ENCODE data around the gene ESCO1.
"Not testable (repeated sequence)": the region's sequence is repeated elsewhere in the genome, so short reads cannot be mapped to it uniquely, and the experiment has no call there.

The ESCO1 gene, protein sequence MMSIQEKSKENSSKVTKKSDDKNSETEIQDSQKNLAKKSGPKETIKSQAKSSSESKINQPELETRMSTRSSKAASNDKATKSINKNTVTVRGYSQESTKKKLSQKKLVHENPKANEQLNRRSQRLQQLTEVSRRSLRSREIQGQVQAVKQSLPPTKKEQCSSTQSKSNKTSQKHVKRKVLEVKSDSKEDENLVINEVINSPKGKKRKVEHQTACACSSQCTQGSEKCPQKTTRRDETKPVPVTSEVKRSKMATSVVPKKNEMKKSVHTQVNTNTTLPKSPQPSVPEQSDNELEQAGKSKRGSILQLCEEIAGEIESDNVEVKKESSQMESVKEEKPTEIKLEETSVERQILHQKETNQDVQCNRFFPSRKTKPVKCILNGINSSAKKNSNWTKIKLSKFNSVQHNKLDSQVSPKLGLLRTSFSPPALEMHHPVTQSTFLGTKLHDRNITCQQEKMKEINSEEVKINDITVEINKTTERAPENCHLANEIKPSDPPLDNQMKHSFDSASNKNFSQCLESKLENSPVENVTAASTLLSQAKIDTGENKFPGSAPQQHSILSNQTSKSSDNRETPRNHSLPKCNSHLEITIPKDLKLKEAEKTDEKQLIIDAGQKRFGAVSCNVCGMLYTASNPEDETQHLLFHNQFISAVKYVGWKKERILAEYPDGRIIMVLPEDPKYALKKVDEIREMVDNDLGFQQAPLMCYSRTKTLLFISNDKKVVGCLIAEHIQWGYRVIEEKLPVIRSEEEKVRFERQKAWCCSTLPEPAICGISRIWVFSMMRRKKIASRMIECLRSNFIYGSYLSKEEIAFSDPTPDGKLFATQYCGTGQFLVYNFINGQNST

DNA sequence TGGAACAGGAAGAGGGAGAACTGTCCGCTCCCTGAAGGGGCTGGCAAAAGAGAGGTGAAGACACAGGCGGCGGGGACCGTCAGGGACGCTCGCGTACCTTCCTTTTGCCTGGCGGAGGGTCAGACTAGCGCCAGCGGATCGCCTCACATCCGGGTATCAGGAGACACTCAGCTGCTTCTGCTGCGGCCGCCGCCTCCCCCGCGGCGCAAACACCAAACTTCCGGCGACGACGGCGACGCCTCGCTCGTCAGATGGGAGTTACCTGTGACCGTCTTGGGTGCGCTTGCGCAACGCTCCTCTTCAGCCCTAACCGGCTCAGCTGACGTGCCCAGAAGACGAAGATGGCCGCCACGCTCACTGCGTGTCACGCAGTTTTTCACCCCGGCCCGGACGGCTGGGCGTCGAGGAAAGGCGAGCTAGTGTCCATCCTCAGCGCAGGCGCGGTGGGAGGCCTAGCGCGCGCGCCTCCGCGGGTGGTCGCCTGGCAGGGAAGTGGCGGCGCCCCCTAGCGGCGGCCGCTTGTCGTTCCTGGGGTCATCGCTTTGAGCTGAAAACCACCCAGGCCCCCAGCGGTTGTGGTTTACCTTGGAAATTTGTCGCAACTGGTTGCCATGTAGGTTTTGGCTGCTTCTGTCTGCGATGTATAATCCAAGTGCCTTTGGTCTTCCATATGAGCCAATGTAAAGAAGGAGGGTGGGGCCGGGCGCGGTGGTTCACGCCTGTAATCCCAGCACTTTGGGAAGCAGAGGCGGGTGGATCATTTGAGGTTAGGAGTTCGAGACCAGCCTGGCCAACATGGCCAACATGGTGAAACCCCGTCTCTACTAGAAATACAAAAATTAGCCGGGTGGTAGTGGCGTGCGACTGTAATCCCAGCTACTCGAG lies at the start of gene ESCO1:
TSS of gene ESCO1 (minus strand) at position 179 of the 885 bp plus-strand sequence. CDS start 25,861 bp downstream, outside the sequence.
- peak within 1 kb of the TSS; percentile 99 for H3K4me3 ChIP-seq (ENCODE audit: low read depth, low read length)
- DNase-seq (ENCODE audit: low read depth): peak; percentile 99
- TF ChIP-seq, protein P1, sequence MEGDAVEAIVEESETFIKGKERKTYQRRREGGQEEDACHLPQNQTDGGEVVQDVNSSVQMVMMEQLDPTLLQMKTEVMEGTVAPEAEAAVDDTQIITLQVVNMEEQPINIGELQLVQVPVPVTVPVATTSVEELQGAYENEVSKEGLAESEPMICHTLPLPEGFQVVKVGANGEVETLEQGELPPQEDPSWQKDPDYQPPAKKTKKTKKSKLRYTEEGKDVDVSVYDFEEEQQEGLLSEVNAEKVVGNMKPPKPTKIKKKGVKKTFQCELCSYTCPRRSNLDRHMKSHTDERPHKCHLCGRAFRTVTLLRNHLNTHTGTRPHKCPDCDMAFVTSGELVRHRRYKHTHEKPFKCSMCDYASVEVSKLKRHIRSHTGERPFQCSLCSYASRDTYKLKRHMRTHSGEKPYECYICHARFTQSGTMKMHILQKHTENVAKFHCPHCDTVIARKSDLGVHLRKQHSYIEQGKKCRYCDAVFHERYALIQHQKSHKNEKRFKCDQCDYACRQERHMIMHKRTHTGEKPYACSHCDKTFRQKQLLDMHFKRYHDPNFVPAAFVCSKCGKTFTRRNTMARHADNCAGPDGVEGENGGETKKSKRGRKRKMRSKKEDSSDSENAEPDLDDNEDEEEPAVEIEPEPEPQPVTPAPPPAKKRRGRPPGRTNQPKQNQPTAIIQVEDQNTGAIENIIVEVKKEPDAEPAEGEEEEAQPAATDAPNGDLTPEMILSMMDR (conservative IDR thresholded peaks at IDR 0.05; ENCODE audit: low read depth, low read length): peak; percentile 70

DNA sequence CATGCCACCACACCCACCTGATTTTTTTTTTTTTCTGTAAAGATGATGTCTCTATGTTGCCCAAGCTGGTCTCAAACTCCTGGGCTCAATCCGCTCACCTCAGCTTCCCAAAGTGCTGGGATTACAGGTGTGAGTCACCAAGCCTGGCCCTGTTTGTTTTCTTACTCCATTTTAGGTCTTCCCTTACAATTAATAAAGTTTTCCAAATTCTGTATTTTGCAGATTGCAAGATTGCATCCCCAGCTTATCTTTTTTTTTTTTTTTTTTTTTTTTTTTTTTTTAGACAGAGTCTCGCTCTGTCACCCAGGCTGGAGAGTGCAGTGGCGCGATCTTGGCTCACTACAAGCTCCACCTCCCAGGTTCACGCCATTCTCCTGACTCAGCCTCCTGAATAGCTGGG lies 39.9 kb upstream of the ESCO1 start:
- DNase-seq (ENCODE audit: low read depth); H3K4me3 ChIP-seq (ENCODE audit: low read depth, low read length): not testable (repeated sequence)

DNA sequence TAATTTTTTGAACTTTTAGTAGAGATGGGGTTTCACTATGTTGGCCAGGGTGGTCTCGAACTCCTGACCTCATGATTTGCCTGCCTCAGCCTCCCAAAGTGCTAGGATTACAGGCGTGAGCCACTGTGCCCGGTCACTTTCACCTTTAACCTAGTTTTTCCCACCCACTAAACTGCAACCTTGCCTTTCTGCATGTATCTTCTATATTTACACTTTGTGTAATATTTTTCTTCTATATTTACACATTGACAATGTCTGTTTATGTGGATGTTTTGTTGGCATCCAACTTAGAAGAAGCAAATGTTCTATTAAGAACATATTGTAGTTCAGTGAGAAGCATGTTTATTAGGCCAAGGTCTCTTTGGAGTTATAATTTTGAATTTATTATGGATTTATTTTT lies 38.3 kb upstream of the ESCO1 start:
- no peak overlapping the region for H3K4me3 ChIP-seq (ENCODE audit: low read depth, low read length)
- no peak for DNase-seq (ENCODE audit: low read depth)
- TF ChIP-seq, protein P1 (conservative IDR thresholded peaks at IDR 0.05; ENCODE audit: low read depth, low read length): no peak

DNA sequence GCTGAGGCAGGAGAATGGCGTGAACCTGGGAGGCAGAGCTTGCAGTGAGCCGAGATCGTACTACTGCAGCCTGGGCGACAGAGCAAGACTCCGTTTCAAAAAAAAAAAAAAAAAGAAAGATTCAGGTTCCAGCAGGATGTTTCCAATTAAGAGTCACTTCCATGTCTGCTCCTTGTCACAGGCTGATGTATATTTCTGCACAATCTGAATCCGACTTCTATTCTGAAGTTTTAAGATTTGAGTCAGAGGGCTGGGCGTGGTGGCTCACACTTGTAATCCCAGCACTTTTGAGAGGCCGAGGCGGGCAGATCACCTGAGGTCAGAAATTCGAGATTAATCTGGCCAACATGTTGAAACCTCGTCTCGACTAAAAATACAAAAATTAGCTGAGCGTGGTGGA lies 36.3 kb upstream of the ESCO1 start:
- TF ChIP-seq, protein P1 (conservative IDR thresholded peaks at IDR 0.05; ENCODE audit: low read depth, low read length): no peak

DNA sequence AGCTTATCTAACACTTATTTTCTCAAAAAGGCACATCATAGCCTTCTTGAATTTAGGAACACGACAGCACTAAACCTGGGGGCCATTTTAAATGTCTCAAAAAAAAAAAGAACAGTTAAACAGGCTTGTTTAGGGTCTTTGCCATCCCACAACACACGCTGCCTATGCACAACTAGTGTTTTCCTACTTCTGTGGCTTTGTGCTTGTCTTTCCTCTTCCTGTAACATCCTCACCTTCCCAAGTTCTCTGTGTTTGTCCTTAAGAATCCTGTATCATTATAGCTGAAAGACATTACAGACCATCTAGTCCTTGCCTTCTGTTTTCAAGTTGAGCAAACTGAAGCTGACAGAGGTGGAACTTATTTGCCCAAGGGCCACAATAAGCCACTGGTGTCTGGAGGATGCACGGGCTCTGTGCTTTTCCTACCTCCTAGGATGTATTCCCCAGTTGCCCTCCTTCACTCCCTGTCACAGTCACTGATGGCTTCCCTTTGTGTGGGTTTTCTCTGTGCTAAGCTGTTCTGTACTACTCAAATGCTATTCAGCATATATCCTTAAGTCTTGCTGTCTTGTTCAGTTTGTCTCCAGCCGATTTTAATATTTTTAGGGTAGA lies 34.2 kb upstream of the ESCO1 start:
- no peak for DNase-seq (ENCODE audit: low read depth)
- TF ChIP-seq, protein P1 (conservative IDR thresholded peaks at IDR 0.05; ENCODE audit: low read depth, low read length): no peak
- H3K4me3 ChIP-seq (ENCODE audit: low read depth, low read length): no peak overlapping the region

More for the DNA sequence above, 36.3 kb upstream of the ESCO1 start:
- H3K4me3 ChIP-seq (ENCODE audit: low read depth, low read length): no peak overlapping the region
- DNase-seq (ENCODE audit: low read depth): no peak

DNA sequence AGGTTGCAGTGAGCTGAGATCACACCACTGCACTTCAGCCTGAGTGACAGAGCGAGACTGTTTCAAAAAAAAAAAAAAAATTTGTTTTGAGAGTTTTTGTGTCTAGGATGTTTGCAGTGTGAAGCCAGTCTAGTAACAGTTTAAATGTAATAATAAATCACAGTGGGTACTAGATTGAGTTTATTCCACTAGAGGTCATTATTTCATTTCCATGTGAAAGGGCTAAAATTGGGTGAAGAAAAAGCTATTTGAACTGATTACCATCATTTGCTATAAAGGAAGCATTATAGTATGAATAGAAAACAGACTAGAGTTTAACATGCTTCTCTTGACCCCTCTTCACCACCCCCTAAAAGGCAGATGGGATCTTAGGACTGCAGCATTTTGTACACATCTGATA lies 31.9 kb upstream of the ESCO1 start:
- no peak overlapping the region for H3K4me3 ChIP-seq (ENCODE audit: low read depth, low read length)
- TF ChIP-seq, protein P1 (conservative IDR thresholded peaks at IDR 0.05; ENCODE audit: low read depth, low read length): peak; percentile 37
- DNase-seq (ENCODE audit: low read depth): peak; percentile 54

Data from choroid plexus epithelial cell (primary cell).